HG03354 (cell line): Measurements from ENCODE around the gene ELP2.
A peak's percentile ranks its signal among the peaks of the same experiment; 100 is the strongest.
"Not testable (repeated sequence)": the region's sequence is repeated elsewhere in the genome, so short reads cannot be mapped to it uniquely, and the experiment has no call there.

Experiments used
- ATAC-seq: cut with Tn5 transposase; IDR thresholded peaks from one replicate; pipeline ENCODE4 v1.9.1; 2021; ENCODE audit warnings: mild to moderate bottlenecking; ENCODE audit not compliant: unreplicated experiment, poor library complexity, severe bottlenecking

The ELP2 gene

DNA sequence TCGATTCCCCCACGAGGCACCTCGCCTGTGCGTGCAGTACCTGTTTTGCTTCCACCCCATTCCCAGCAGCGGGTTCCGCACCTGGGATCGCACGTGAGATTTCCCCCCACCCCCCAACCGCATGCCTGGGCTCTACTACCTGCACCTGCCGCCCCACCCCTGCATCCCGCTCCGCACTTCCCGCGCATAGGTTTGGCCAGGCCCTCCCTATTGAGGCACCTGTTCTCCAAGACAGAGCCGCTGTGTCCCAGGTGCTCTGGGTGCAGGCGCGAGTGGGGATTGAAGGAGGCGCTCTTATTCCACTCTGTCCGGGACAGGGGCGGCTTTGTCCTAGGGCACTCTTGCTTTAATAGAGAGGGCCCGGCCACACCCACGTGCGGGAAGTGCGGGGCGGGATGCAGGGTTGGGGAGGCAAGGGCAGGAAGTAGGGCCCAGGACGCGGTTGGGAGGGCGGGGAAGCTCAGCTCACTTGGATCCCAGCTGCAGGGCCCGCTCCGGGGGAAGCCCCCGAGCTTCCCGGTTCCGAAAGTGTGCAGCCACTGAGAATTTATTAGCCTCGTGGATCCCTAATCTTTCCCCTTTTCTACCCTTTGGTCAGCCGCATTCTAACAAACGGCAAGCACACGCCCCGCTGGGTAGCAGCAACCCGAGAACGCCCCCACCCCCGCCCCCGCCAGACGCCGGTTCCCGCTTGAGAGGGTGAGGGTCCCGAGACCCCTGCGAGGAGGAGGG is 56.9 kb downstream of the ELP2 start:
- ATAC-seq = no peak

DNA sequence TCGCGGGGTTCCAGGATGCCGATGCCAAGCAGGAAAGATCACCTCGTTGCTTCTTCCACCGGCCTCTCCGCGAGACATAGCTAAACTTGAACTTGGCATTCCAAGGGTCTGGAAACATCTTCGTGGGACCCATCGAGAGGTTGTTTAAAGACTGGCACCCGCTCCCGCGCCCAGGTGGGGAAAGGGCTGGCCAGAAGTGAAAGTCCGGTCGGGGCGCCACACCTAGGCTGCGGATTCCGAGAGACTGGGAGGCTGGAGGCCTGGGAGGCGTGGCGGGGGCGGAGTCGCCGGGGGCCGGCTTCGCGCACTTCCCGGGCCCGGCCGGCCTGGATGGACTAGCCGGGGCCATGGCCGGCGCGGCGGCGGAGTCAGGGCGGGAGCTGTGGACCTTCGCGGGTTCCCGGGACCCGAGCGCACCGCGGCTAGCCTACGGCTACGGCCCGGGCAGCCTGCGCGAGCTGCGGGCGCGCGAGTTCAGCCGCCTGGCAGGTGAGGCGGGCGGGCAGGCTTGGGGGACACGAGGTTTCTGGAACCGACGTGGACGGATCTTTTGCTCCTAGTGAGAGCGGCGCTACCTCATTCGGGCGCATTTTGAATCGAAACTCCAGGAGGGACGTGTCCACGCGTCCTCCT is 57.6 kb downstream of the ELP2 start, which contains the start of gene MOCOS:
Gene MOCOS (plus strand): TSS at position 305 of the 633 bp plus-strand sequence. CDS start 43 bp downstream, at position 348.
- ATAC-seq = peak; percentile 66

DNA sequence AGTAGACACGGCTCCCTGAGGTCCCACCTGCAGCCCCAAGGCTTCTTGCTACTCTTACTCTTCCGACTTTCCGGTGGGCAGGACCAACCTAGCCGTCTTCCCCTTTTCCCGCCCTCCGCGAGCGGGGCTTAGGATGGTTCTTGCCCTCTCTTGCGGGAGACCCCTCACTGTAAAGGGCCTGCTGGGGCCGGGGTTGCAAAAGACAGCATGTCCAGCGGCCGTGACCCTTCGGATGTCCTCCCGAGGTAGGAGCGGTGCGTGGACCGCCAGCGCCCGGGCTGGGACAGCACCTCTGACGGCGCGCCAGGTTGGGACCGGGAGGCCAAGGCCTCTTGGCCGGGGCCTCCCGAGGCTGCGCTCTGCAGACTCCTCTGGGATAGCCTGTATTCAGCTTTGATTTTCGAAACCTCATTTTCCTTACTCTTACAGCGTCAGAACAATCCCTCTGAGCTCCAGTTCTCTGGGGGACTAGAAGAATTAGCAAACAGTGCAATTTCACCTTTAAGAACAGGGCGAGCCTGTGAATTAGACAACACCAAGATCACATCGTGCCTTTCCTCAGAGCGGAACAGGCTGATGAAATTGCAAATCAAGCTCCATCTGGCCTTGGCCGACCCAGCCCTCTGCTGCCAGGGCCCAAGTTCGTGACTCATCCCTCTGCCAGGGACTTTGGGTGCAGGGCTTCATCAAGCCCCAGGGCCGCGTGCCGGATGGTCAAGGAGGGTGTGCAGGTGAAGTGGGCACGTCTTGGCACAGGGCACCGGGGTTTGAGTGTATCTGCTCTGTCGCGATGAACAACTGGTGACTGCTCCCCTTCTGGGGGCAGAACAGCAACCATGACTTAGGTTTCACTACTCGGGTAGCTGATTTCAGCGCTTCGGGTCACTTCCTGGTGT is 58.4 kb downstream of the ELP2 start:
- ATAC-seq = no peak

DNA sequence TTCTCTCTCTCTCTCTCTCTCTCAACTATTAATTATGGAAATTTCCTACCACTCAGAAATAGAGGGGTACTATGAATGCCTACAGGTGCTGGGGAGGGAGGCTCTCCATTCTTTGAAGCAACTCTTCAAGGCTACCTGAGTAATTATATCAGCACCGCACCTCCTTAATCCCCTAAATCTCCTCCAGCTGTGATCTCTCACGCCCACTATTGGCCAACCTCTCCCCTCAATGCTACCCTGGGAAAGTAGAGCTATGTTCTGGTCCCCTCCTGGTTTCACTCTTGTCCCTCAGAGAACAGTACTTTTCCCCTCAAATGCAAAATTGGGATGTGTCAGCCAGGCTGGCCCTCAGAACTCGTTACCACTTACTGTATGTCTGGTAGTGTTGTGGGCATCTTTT is 59.2 kb downstream of the ELP2 start:
- no peak for ATAC-seq

DNA sequence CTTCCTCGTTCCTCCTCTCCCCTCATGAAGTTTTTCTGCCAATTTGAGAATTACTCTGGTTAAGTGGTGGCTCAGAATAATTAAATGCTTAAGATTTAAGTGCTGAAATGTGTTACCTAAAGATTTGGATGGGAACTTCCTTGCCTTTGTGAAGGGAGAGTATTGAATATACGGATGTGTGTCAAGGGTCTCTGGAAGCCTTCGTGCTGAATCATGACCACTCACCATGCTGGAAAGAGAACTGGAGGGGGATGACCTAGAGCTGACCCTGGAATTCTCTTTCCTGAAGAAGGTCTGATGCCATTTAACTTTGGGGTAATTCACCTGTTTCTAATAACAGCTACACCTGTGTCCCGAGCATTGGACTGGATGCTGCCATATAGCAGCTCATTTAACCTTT is 59.8 kb downstream of the ELP2 start:
- no peak for ATAC-seq

DNA sequence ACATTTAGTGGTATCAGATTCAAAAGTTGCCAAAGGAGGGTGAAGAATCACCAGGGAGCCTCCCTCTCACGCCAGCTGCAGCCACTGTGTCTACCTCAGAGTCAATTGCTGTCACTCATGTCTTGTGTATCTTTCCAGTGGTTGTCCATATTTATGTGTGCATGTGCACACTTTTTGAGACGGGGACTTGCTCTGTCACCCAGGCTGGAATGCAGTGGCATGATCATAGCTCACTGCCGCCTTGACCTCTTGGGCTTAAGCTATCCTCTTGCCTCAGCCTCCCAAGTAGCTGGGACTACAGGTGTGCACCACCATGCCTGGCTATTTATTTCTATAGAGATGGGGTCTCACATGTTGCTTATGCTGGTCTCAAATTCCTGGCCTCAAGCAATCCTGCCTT is 61.6 kb downstream of the ELP2 start:
- no peak for ATAC-seq

DNA sequence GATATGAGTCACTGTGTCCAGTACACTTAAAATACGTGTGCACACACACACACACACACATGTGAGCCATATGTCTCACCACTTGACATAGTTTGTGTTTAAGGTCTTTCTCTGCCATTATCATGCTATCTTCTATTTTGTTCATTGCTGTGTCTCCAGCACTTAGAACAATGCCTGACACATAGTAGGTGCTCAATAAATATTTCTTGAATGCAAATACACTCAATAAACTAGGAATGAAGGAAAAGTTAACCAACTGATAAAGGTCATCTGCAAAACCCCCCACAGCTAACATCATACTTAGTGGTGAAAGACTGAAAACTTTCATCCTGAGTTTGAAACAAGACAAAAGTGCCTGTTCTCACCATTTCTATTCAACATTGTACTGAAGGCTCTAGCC is 62.0 kb downstream of the ELP2 start:
- ATAC-seq = no peak

DNA sequence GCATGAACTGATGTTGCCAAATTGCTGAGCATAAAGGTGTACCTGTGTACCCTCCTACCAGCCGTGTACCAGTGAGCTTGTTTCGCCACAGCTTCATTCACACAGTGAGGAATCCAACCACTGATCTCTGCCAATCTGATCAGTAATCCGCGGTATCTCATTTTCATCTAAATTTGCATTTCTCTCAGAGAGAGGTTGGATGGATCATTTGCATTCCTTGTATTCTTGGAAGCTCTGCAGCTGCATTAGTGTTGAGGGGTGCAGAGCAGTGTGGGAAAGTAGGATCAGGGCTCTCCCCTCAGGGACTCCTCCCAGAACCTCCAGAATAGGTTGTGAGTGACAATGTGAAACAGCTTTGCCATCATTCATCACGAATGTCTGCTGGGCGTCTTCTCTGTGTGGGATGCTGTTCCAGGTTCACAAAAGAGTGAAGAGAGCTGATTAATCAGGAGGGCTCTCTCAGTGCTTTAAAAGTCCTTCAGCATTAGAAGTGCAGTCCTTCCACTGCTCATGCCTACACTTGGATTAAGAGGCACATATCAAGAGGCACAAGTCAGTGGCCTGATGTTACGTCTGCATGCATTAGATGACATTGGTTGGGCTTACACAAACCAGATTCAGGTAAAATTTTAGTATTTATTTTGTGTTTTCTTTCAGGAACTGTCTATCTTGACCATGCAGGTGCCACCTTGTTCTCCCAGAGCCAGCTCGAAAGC is 65.1 kb downstream of the ELP2 start:
- no peak for ATAC-seq

DNA sequence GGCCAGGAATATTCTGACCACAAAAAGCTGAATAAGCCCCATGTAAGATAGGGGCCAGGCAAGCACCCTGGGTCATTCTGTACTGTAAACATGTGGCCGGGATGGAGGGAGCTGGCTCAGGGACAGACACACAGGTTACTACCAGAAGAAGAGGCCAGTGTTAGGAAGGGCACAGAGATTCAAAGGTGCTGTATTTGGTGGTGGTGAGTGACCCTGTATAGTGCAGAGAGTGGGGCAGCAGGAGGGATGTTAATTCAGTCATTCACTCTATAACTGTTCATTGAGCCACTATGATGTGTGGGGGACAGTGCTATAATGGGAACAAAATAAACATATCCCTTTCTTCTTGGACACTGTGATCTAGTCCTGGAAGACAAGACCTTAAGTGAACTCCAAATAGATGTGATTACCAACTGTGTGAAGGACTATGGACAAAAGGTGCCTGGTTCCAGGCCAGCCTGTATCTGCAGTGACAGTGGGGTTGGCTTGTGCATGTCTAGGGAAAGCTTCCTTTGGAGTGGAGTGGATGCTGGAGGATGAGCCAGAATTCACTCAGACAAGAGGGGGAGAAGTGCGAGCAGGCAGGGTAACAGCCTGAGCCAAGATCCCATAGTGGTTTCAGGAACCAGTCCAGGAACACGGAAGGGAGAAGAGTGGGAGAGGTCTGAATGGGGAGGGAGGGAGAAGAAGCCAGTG is 65.9 kb downstream of the ELP2 start:
- ATAC-seq = no peak

DNA sequence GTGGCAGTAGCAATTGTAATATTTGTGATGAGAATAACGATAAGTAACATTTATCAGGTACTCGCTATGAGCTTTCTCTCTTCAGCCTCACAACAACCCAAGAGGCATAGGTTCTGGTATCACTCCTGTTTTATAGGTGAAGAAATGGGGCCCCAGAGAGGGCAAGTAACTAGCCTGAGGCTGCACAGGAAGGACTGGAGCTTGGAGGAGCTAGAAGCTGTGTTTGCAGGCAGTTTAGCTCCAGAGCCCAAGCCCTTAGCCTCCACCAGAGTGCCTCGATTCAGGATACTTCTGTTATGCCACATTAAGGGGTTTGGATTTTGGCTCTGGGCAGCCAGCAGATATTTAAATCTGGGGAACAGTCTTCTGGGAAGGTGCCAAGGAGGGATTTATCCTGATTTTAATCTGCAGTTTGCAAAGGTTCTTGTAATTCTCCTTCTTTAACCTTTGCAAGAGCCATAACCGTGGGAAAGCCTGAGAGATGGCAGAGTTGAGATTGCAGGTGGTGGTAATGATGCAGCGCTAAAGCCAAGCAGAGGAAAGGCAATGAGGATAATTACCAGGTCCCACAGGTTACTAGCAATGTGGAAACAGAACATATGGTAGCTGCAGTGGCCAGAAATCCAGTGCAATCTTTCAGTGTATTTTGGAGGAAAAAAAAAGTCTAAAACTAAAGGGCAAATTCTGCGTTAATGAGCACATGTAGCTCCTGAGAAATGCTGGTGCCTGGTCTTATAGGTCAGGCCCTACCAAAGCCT is 66.7 kb downstream of the ELP2 start:
- no peak for ATAC-seq

DNA sequence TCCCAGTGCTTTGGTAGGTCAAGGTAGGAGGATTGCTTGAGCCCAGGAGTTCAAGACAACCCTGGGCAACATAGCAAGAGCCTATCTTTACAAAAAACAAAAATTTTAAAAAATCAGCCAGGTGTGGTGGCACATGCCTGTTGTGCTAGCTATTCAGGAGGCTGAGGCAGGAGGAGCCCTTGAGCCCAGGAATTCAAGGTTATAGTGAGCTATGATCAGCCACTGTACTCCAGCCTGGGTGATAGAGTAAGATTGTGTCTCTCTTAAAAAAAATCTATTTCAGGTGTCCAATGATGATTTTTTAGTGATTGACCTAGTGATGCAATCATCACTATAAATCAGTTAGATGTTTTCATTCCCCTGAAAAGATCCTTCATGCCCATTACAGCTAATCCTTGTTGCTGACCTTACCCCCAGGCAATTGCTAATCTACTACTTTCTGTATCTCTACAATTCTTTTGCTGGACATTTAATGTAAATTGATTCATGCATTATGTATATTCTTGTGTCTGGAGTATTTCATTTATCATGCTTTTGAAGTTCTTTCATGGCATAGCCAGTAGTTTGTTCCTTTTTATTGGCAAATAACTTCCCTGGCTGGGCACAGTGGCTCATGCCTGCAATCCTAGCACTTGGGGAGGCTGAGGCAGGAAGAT is 67.9 kb downstream of the ELP2 start:
- no peak for ATAC-seq

DNA sequence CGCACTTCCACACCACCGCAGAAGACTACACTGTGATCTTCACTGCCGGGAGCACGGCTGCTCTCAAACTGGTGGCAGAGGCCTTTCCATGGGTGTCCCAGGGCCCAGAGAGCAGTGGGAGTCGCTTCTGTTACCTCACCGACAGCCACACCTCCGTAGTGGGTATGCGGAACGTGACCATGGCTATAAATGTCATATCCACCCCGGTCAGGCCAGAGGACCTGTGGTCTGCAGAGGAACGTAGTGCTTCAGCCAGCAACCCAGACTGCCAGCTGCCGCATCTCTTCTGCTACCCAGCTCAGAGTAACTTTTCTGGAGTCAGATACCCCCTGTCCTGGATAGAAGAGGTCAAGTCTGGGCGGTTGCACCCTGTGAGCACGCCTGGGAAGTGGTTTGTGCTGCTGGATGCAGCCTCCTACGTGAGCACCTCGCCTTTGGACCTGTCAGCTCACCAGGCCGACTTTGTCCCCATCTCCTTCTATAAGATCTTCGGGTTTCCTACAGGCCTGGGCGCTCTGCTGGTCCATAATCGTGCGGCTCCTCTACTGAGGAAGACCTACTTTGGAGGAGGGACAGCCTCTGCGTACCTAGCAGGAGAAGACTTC is 70.1 kb downstream of the ELP2 start:
- no peak for ATAC-seq

DNA sequence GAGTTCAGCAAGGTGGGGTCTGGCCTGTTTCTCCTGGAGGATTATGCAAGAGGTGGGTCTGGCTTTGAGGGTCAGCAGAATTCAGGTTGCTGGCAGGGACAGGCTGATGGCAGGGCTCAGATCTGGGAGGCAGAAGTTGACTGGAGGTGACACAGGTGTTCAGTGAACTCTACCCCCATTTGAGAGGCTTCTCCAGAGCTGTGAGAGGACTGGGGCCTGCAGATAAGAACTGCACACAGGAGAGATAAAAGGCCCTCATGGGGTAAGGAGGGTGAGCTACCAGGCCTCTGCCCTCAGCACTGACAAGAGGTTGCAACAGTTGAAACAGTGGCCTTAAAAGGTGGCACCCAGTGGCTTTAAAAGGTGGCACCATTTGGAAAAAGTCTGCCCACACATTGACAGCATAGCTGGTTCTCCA is 70.7 kb downstream of the ELP2 start:
- ATAC-seq = no peak

DNA sequence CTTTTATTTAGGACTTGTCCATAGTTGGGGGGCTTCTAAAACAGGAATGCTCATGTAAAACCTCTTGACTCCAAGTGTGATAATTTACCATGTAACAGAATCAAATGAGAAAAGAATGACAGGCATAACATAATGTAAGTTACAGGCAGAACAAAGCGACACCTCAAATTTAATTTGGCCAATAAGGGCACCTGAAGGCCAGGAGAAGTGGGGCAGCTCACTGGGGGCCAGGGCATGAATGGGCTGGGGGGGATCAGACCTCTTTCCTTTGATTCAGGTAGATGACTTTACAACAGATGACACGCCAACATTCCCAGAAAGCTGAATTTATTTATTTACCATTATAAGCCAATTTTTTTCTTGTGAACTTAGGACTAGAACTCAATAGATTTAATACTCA is 72.1 kb downstream of the ELP2 start:
- no peak for ATAC-seq

DNA sequence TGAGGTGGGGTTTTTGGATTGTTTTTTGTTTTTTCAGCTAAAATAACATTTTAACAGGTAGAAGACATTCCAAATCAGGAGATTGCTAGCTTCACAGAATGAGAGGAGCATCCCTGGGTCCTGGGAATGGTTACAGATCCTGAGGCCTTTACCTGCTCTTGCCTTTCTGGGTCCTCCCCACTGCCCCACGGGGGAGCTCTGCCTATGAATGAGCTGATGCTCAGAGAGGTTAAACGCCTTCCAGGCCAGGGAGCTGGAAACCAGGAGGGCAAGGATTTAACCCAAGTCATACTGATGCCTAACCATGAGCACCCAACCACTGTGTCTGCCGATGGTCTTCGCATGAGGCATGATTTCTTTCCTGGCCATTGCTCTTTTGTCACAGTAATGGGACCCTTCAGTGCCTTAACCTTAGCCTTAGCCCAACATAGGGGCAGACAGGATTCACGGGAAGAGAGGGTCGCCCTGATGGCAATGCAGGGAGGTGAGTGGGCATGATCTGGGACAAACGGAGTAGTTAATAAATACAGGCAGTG is 73.7 kb downstream of the ELP2 start:
- no peak for ATAC-seq

DNA sequence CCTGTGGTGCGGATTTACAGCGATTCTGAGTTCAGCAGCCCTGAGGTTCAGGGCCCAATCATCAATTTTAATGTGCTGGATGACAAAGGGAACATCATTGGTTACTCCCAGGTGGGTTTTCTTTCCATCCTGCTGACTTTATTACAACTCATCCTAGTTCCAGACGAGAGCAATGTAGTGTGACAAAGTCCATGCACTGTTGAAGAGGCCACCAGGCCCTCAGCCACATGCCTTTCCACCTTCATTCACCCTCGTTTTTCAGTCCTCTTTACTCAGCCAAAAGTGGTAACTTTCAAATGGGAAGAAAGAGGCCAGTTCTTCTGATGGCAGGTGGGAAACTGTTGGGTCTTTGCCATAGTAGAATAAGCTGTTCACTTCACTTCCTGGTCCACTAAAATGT is 75.5 kb downstream of the ELP2 start:
- ATAC-seq = no peak

DNA sequence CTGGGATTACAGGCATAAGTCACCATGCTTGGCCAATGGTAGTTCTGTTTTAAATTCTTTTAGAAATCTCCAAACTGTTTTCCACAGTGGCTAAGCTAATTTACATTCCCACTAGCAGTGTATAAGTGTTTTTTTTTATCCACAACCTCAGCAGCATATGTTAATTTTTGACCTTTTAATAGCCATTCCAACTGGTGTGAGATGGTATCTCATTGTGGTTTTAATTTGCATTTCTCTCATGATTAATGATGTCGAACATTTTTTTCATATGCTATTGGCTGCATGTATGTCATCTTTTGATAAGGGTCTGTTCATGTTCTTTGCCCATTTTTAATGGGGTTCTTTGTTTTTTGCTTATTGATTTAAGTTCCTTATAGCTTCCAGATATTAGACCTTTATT is 77.6 kb downstream of the ELP2 start:
- no peak for ATAC-seq

DNA sequence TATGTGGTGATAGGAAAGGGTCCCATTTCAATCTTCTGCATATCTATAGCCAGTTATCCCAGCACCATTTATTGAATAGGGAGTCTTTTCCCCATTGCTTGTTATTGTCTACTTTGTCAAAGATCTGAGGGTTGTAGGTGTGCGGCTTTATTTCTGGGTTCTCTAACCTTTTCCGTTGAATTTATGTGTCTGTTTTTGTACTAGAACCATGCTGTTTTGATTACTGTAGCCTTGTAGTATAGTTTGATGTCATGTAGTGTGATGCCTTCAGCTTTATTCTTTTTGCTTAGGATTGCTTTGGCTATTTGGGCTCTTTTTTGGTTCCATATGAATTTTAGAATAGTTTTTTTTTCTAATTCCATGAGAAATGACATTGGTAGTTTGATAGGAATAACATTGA is 78.3 kb downstream of the ELP2 start:
- not testable (repeated sequence) for ATAC-seq
